ENCODE data around the gene FAM131B. TPM values are rescaled to one million over a fixed set of nuclear protein-coding genes. Genes with fewer than 3 reads are reported as not detected.
A peak's percentile ranks its signal among the peaks of the same experiment; 100 is the strongest.

The FAM131B gene
- total and polyA plus RNA-seq, 9 of the 15 experiments (the other 6 are each of a cell fraction or from before 2014, with no cell fraction given), result 0.03 to 0.04 TPM; not detected in 7

DNA sequence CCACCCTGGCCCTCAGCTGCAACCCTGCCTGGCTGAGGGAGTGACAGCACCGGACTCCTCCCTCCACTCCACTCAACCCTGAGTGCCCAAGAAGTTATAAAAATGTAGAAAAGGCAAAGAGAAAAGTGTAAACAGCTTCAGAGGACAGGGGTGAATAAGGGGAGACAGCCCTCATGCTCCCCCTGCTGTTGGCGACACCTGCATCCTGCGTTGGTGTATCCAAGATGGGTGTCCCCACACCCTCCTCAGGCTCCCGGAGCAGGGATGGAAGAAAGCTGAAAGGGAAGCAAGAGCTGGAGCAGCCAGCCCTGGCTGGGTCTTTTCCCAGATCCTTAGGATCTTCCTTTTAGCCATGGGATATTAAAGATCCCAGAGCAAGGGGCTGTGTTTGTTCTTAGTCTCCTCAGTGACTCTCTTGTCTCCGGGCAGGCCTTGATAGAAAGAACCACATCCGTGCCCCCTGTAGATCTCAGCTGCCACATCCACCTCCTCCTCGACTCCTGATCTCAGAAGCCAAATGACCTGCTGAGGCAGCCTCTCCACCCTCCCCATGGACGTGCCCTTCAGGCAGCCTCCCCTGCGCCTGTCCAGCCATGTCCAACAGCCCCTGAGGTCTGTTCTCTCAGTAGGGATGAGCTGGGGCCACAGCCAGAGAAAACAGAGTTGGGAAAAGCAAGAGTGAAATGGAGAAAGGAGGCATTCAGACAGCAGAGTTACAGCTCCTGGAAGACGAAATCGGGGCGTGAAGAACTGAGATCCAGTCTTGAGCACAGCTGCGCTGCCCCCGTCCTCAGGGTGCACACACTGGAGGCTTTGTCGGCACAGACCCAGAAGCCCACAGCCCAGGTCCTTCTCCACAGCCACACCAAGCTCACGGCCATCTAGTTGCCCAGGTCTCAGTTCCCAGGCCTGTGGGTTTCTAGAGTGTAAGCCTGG, 6.8 kb downstream of the FAM131B start (continued):
- TF ChIP-seq, protein P1, sequence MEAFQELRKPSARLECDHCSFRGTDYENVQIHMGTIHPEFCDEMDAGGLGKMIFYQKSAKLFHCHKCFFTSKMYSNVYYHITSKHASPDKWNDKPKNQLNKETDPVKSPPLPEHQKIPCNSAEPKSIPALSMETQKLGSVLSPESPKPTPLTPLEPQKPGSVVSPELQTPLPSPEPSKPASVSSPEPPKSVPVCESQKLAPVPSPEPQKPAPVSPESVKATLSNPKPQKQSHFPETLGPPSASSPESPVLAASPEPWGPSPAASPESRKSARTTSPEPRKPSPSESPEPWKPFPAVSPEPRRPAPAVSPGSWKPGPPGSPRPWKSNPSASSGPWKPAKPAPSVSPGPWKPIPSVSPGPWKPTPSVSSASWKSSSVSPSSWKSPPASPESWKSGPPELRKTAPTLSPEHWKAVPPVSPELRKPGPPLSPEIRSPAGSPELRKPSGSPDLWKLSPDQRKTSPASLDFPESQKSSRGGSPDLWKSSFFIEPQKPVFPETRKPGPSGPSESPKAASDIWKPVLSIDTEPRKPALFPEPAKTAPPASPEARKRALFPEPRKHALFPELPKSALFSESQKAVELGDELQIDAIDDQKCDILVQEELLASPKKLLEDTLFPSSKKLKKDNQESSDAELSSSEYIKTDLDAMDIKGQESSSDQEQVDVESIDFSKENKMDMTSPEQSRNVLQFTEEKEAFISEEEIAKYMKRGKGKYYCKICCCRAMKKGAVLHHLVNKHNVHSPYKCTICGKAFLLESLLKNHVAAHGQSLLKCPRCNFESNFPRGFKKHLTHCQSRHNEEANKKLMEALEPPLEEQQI (IDR thresholded peaks at IDR 0.05), result no peak
- TF ChIP-seq RAD21 (CRISPR knock-in tag; conservative IDR thresholded peaks at IDR 0.05 in 1 of 2, IDR thresholded peaks at IDR 0.05 in 1 of 2) (0 out of 4 replicates have a peak, but pooled peaks of 1 of the 2 experiments have one; percentile 16), HDAC1 (IDR thresholded peaks at IDR 0.05) (no peak)

DNA sequence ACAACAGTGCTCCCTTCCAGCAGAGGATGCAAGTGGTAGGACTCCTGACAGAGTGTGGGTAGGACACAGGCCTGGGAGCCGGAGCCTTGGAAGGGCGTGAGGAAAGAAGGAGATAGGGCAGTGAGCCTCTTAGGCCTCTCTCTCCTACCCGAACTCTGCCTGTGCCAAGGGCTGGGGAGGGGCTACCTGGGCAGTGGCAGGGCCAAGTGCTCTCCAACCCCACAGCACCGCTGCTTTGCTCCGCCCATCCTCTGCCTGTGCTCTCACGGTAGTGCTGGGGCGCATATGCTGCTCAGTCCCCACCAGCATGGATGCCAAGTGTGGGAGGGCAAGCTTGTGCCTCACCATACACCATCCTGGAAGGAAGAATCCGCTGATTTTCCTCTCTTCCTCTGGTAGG, 7.5 kb downstream of the FAM131B start:
- peaks cover 0 to 3% of the 10 kb centered on the region in 2 experiments; a peak in 1 of 5 replicates for H3K4me1 ChIP-seq (replicated peaks in 1 of 2; ENCODE audit: control insufficient read depth in 2 of 2, insufficient read depth in 2 of 2, low read length in 2 of 2)
- peaks cover 3% of the 10 kb centered on the region for H3K9me1 ChIP-seq (ENCODE audit: control insufficient read depth, insufficient read depth, low read length)
- POLR2A ChIA-PET, result no interaction called here
- H3K9me3 ChIP-seq (replicated peaks; ENCODE audit: control insufficient read depth, insufficient read depth, low read depth, low read length), result no peaks in the 10 kb centered on the region
- peak overlapping the region in 1 of 2 experiments; percentile 21; a peak in 1 of 4 replicates for H3K9ac ChIP-seq (ENCODE audit: insufficient read depth in 1 of 2, low read depth in 2 of 2, low read length in 2 of 2)
- FAIRE-seq, result no peak
- ATAC-seq, result no peak; the same call in 2 of the 3 replicates
- intact Hi-C loops (cut with micrococcal nuclease), result no loop called here
- peaks cover 4% of the 10 kb centered on the region; the same call in 1 of the 2 replicates for H4K20me1 ChIP-seq (replicated peaks; ENCODE audit: control insufficient read depth, insufficient read depth, low read length)
- no peaks in the 10 kb centered on the region for H3K79me2 ChIP-seq (ENCODE audit: control insufficient read depth, insufficient read depth, low read length)
- WGBS (ENCODE audit: insufficient coverage, low coverage, missing lambda C conversion rate), result 5% methylated on average over 8 of the region's 8 CpGs
- TF ChIP-seq TEAD4 (IDR thresholded peaks at IDR 0.05; ENCODE audit: low read length) (no peak), TEAD4 (CRISPR knock-in tag; IDR thresholded peaks at IDR 0.05; ENCODE audit: borderline replicate concordance) (peak; percentile 25; the same call in 1 of the 2 replicates), TARDBP (IDR thresholded peaks at IDR 0.05) (no peak)
- TF ChIP-seq, protein P2, sequence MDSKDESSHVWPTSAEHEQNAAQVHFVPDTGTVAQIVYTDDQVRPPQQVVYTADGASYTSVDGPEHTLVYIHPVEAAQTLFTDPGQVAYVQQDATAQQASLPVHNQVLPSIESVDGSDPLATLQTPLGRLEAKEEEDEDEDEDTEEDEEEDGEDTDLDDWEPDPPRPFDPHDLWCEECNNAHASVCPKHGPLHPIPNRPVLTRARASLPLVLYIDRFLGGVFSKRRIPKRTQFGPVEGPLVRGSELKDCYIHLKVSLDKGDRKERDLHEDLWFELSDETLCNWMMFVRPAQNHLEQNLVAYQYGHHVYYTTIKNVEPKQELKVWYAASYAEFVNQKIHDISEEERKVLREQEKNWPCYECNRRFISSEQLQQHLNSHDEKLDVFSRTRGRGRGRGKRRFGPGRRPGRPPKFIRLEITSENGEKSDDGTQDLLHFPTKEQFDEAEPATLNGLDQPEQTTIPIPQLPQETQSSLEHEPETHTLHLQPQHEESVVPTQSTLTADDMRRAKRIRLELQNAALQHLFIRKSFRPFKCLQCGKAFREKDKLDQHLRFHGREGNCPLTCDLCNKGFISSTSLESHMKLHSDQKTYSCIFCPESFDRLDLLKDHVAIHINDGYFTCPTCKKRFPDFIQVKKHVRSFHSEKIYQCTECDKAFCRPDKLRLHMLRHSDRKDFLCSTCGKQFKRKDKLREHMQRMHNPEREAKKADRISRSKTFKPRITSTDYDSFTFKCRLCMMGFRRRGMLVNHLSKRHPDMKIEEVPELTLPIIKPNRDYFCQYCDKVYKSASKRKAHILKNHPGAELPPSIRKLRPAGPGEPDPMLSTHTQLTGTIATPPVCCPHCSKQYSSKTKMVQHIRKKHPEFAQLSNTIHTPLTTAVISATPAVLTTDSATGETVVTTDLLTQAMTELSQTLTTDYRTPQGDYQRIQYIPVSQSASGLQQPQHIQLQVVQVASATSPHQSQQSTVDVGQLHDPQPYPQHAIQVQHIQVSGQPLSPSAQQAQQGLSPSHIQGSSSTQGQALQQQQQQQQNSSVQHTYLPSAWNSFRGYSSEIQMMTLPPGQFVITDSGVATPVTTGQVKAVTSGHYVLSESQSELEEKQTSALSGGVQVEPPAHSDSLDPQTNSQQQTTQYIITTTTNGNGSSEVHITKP (IDR thresholded peaks at IDR 0.05; ENCODE audit: partially characterized antibody), result no peak
- in situ Hi-C loops (cut with MboI), result no loop called here
- CTCF ChIA-PET (ENCODE audit: low intra/inter-chr PET ratio), result no interaction called here
- H3K36me3 ChIP-seq (ENCODE audit: control insufficient read depth, insufficient read depth, low read length), result no peaks in the 10 kb centered on the region
- H2AFZ ChIP-seq (ENCODE audit: low read depth, low read length), result no peak overlapping the region
- DNase-seq (ENCODE audit: extremely low read depth in 1 of 4, low spot score in 3 of 4), result no peak
- H3K27ac ChIP-seq (ENCODE audit: extremely low read depth, low read depth, low read length), result no peak overlapping the region
- no peak overlapping the region for H3K4me2 ChIP-seq (ENCODE audit: insufficient read depth, low read length)
- BruUV-seq (replicated peaks), result no TSS peak
- H3K4me3 ChIP-seq, result no peak overlapping the region
- peaks cover 65 to 85% of the 10 kb centered on the region in 2 experiments for H3K27me3 ChIP-seq (ENCODE audit: control insufficient read depth in 2 of 2, insufficient read depth in 2 of 2, low read length in 2 of 2)
